HG02981 (cell line): ENCODE measurements around the gene KRTAP3-1.
"Not testable (repeated sequence)": the region's sequence is repeated elsewhere in the genome, so short reads cannot be mapped to it uniquely, and the experiment has no call there.

Experiments used
- ATAC-seq: cut with Tn5 transposase; IDR thresholded peaks from one replicate; pipeline ENCODE4 v1.9.1; 2021; ENCODE audit warnings: mild to moderate bottlenecking, moderate library complexity; ENCODE audit not compliant: unreplicated experiment

Gene KRTAP3-1

DNA sequence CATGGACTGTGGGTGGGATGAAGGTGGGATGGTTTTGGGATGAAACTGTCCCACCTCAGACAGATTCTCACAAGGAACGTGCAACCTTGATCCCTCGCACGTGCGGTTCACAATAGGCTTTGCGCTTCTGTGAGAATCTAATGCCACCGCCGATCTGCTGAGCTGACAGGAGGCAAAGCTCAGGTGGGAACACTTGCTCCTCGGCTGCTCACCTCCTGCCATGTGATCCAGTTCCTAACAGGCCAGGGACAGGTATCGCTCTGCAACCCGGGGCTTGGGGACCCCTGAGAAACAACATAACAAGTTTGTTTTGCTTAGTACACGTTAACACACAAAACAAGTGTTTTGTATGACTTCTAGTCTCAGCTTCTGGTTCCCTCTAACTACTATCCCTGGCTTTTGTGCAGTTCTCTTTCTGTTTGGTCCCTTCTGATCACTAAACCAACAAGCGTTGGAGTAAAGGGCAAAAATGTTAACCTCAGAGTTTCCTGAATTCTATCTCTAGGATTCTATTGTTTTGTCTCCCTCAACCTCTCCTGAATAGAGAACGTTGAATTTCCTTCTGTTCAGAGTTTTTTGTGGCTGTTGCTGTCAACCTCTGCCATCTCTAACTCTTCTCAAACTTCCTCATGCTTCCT is 7.8 kb upstream of the KRTAP3-1 start:
- no peak for ATAC-seq

DNA sequence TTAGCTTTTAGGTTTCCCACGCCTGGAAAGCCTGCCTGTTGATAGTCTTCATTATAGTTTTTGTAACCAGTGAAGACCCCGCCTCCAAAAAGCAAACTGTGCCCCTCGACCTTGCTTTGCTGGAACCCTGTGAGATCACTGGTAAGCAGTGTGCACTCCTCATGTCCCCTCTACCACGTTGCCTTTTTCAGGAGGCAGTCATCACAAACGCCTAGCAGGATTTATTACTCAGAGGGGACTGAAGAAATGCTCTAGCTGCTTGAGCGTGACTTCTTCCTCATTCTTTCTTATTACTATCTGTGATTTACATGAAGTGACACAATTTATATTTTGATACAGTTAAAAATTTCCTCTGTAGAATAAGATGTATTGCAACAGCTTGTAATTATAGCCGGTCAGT is 6.5 kb upstream of the KRTAP3-1 start:
- ATAC-seq: no peak

- no peak for ATAC-seq
Measured at GRCh38 chr17:41013606-41014005, 4.7 kb upstream of the KRTAP3-1 start.

DNA sequence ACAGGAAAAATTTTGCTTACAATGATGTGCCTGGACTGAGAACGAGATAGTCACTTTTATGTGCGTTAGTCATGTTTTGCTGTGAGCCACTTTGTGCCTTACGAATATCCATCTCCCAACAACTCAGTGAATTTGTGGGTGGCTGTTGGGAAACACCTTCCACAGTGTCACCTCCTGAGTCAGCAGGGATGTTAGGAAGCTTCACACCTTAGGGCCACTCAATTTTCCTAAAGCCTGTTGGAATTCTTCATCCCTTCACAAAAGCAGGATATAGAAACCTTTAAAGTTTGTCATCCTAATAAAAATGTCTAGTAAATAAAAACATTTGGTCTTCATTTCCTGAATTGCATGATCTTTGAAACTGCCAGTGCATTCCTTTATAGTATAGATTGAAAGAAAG is 4.3 kb upstream of the KRTAP3-1 start:
- ATAC-seq: no peak

- ATAC-seq: no peak
Measured at GRCh38 chr17:41012326-41013120, 3.6 kb upstream of the KRTAP3-1 start.

GRCh38 chr17:41010441-41010840 is 1.5 kb upstream of the KRTAP3-1 start:
- no peak for ATAC-seq

DNA sequence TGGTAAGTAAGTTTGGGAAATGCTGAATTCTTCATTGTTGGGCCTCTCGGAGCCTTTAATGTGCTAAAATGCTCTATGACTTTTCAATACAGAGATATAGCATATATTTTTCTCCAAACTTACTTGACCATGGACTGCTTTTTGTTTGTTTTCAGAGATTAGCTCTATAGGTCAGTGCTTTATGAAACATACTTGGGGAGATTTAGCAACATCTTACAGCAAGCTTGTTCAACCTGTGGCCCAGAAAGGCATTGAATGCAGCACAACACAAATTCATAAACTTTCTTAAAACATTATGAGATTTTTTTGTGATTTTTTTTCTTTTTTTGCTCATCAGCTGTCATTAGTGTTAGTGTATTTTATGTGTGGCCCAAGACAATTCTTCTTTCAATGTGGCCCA is 1.0 kb upstream of the KRTAP3-1 start:
- ATAC-seq: no peak

GRCh38 chr17:41009301-41009760 is 403 bp upstream of the KRTAP3-1 start:
- ATAC-seq: no peak

GRCh38 chr17:41004397-41004796 is 4.5 kb downstream of the KRTAP3-1 start:
- ATAC-seq: no peak

GRCh38 chr17:41003926-41004325 is 5.0 kb downstream of the KRTAP3-1 start:
- no peak for ATAC-seq

GRCh38 chr17:41002814-41003213 is 6.1 kb downstream of the KRTAP3-1 start:
- no peak for ATAC-seq

DNA sequence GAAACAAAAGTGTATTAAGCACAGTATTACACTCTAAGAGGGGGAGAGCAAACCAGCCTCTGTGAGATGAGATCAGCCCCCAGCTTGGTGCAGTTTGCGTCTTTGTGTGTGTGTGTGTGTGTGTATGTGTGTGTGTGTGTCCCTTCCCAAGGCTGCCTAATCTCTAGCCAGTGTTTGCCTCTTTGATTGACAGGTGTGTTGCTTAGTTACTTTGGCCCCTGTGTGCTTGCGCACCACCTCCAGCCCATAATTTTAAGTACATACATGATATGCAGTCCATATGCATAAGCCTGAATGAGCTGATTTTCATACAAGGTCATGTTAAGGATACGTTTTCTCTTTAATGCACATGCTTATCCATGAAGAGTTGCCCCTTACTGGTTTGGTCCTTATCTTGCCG is 7.1 kb downstream of the KRTAP3-1 start:
- ATAC-seq: no peak

DNA sequence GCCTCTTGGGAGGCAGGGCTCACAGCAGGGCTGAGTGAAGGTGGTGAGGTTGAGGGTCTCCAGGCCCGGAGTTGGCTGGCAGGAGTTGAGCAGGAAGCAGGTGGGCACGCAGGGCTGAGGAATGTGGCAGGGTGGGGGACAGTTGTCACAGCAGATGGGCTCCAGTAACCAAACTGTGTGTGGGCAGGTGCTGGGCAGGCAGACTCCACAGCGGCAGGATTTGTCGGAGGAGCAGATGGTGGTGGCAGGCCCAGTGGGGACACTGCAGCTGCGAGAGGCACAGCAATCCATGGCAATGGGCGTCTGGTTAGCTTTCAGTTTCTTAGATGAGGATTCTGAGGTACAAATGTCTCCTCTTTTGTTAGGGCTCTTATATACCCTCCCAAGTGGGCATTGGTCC is 9.4 kb downstream of the KRTAP3-1 start, which contains the start of gene KRTAP3-2:
KRTAP3-2 (minus strand) TSS at position 344 of the 400 bp plus-strand sequence; CDS start at position 291, 53 bp downstream.
- ATAC-seq: not testable (repeated sequence)

GRCh38 chr17:40997361-40997760 is 11.6 kb downstream of the KRTAP3-1 start:
- no peak for ATAC-seq

GRCh38 chr17:40996829-40997228 is 12.1 kb downstream of the KRTAP3-1 start:
- ATAC-seq: no peak

DNA sequence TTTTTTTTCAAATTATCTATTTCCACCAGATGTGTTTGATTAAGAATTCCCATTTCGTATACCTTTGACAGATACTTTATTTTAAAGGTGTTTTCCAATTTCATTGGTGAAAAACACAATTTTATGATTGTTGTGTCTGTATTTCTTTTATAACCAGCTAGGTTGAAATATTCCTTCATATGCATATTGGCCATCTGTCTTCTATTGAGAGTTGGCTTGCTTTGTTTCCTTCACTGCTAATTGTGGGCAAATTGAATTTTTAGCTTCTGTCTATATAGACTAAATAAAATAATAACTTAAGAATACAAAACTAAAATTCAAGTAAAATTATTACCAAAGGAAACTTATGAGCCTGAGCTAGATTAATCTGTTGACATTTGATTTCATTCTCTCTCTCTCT is 13.8 kb downstream of the KRTAP3-1 start:
- ATAC-seq: no peak

GRCh38 chr17:40993839-40994238 is 15.1 kb downstream of the KRTAP3-1 start, which contains the start of gene KRTAP3-3:
Gene KRTAP3-3, minus strand, starts transcription at chr17:40994164. Its CDS starts 67 bp downstream, at chr17:40994097.
- no peak for ATAC-seq

DNA sequence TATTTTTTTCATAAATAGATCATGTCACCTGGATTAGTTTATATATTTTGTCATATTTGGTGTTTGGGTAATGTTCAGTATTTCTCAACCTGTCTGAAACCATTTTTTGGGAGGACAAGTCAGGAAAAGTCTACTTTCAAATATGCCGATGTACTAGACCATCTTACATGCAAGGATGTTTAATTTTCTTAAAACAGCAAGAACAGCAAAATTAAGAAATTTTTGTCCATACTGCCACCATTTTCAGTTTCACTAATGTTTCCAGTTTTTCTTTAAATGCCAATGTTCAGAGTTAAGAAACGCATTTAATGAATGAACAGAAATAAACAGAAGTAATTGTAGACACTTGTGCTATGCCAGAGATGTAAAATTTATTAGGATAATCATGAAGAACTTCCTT is 15.8 kb downstream of the KRTAP3-1 start:
- no peak for ATAC-seq

- ATAC-seq: no peak
Measured at GRCh38 chr17:40992666-40993065, 16.3 kb downstream of the KRTAP3-1 start.

- ATAC-seq: no peak
Measured at GRCh38 chr17:40986920-40987319, 22.0 kb downstream of the KRTAP3-1 start.

DNA sequence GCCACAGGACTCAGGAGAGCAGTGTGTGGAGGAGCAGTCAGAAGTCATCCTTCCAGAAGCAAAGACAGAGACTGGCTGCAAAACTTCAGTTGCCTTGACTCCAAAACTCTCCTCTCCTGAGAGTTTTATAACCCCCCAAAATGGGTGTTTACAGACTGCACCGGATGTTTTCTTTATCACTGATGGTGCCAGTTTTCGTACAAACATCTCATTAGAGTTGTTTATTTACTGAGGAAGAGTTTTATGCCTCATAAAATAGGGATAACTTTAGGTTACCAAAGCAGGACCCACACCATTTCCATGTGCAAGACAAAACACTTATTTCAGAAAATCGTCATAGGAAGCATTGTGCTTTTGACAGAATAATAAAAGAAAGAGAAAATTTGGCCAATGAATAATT is 24.7 kb downstream of the KRTAP3-1 start, which contains the start of gene KRT40:
KRT40 (minus strand) TSS at position 101 of the 400 bp plus-strand sequence; CDS start at position 48, 53 bp downstream.
- ATAC-seq: no peak

GRCh38 chr17:40981115-40981514 is 27.8 kb downstream of the KRTAP3-1 start:
- ATAC-seq: no peak
